Right kidney (tissue), 1 donor: ENCODE data around the gene LHX6.

Experiments used
- DNase-seq: peaks from one replicate; pipeline ENCODE4 v3.0.0-alpha.2; 2016

The LHX6 gene

GRCh38 chr9:122216138-122216797, 12.5 kb downstream of the LHX6 start:
- DNase-seq: no peak

GRCh38 chr9:122215663-122216062, 13.1 kb downstream of the LHX6 start:
- DNase-seq: no peak

- no peak for DNase-seq
Measured at GRCh38 chr9:122214507-122214906, 14.2 kb downstream of the LHX6 start.

GRCh38 chr9:122213589-122214413, 15.0 kb downstream of the LHX6 start:
- DNase-seq: peak; percentile 66

- DNase-seq: no peak
Measured at GRCh38 chr9:122213102-122213588, 15.6 kb downstream of the LHX6 start.

GRCh38 chr9:122212473-122213004, 16.2 kb downstream of the LHX6 start:
- no peak for DNase-seq

GRCh38 chr9:122209451-122209850, 19.3 kb downstream of the LHX6 start:
- DNase-seq: no peak

- DNase-seq: no peak
Measured at GRCh38 chr9:122207096-122207495, 21.7 kb downstream of the LHX6 start.

- DNase-seq: no peak
Measured at GRCh38 chr9:122206118-122207046, 22.4 kb downstream of the LHX6 start.

- no peak for DNase-seq
Measured at GRCh38 chr9:122205176-122205575, 23.6 kb downstream of the LHX6 start.

- DNase-seq: no peak
Measured at GRCh38 chr9:122204491-122204890, 24.3 kb downstream of the LHX6 start.

- DNase-seq: no peak
Measured at GRCh38 chr9:122204055-122204454, 24.7 kb downstream of the LHX6 start.

GRCh38 chr9:122202111-122202510, 26.6 kb downstream of the LHX6 start:
- DNase-seq: no peak

- DNase-seq: no peak
Measured at GRCh38 chr9:122201641-122202040, 27.1 kb downstream of the LHX6 start.

GRCh38 chr9:122200960-122201595, 27.7 kb downstream of the LHX6 start:
- no peak for DNase-seq

- peak; percentile 28 for DNase-seq
Measured at GRCh38 chr9:122197882-122198281, 30.9 kb downstream of the LHX6 start.

GRCh38 chr9:122197426-122197825, 31.3 kb downstream of the LHX6 start:
- no peak for DNase-seq

- DNase-seq: no peak
Measured at GRCh38 chr9:122195875-122196274, 32.9 kb downstream of the LHX6 start.

- DNase-seq: no peak
Measured at GRCh38 chr9:122193651-122194050, 35.1 kb downstream of the LHX6 start.

- DNase-seq: no peak
Measured at GRCh38 chr9:122192914-122193525, 35.7 kb downstream of the LHX6 start.

- DNase-seq: no peak
Measured at GRCh38 chr9:122192261-122192875, 36.4 kb downstream of the LHX6 start.
